ENCODE results near the gene MAP2K7.

- TF ChIP-seq EP300 (IDR thresholded peaks at IDR 0.05): no peak
- TF ChIP-seq, protein P1, sequence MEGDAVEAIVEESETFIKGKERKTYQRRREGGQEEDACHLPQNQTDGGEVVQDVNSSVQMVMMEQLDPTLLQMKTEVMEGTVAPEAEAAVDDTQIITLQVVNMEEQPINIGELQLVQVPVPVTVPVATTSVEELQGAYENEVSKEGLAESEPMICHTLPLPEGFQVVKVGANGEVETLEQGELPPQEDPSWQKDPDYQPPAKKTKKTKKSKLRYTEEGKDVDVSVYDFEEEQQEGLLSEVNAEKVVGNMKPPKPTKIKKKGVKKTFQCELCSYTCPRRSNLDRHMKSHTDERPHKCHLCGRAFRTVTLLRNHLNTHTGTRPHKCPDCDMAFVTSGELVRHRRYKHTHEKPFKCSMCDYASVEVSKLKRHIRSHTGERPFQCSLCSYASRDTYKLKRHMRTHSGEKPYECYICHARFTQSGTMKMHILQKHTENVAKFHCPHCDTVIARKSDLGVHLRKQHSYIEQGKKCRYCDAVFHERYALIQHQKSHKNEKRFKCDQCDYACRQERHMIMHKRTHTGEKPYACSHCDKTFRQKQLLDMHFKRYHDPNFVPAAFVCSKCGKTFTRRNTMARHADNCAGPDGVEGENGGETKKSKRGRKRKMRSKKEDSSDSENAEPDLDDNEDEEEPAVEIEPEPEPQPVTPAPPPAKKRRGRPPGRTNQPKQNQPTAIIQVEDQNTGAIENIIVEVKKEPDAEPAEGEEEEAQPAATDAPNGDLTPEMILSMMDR (IDR thresholded peaks at IDR 0.05): no peak
Observed at GRCh38 chr19:7963566-7963965, 59.9 kb downstream of the MAP2K7 start.
